Middle frontal gyrus (tissue), 1 donor: ENCODE measurements around the gene RASA3.

Experiments
- DNase-seq: peaks from one replicate; pipeline ENCODE4 v3.0.0-alpha.2; 2015; ENCODE audit warnings: low spot score; ENCODE audit errors: extremely low spot score

RASA3 gene

GRCh38 chr13:114056205-114057013 lies 76.0 kb downstream of the RASA3 start:
- no peak for DNase-seq

GRCh38 chr13:114055766-114056165 lies 76.7 kb downstream of the RASA3 start:
- no peak for DNase-seq

- no peak for DNase-seq
These were observed 77.5 kb downstream of the RASA3 start for GRCh38 chr13:114054830-114055439.

GRCh38 chr13:114054264-114054663 lies 78.2 kb downstream of the RASA3 start:
- DNase-seq, result no peak

- DNase-seq, result no peak
These were observed 79.4 kb downstream of the RASA3 start for GRCh38 chr13:114053026-114053425.

- no peak for DNase-seq
These were observed 81.6 kb downstream of the RASA3 start for GRCh38 chr13:114050536-114051450.

GRCh38 chr13:114049626-114050101 lies 82.8 kb downstream of the RASA3 start:
- no peak for DNase-seq

GRCh38 chr13:114049026-114049425 lies 83.4 kb downstream of the RASA3 start:
- DNase-seq, result no peak

GRCh38 chr13:114048443-114048842 lies 84.0 kb downstream of the RASA3 start:
- no peak for DNase-seq

GRCh38 chr13:114047358-114047881 lies 85.0 kb downstream of the RASA3 start:
- no peak for DNase-seq

- no peak for DNase-seq
These were observed 85.9 kb downstream of the RASA3 start for GRCh38 chr13:114046431-114046975.

GRCh38 chr13:114045113-114045735 lies 87.2 kb downstream of the RASA3 start:
- DNase-seq, result no peak

GRCh38 chr13:114044486-114044885 lies 87.9 kb downstream of the RASA3 start:
- no peak for DNase-seq

- DNase-seq, result no peak
These were observed 88.9 kb downstream of the RASA3 start for GRCh38 chr13:114043421-114044053.

GRCh38 chr13:114042066-114042815 lies 90.2 kb downstream of the RASA3 start:
- no peak for DNase-seq

- no peak for DNase-seq
These were observed 90.9 kb downstream of the RASA3 start for GRCh38 chr13:114041493-114041892.

GRCh38 chr13:114039471-114040141 lies 92.8 kb downstream of the RASA3 start:
- no peak for DNase-seq

- DNase-seq, result no peak
These were observed 93.5 kb downstream of the RASA3 start for GRCh38 chr13:114038900-114039299.

GRCh38 chr13:114038211-114038613 lies 94.2 kb downstream of the RASA3 start:
- no peak for DNase-seq
